Effector memory CD4-positive, alpha-beta T cell (primary cell): Measurements from ENCODE around the gene FSTL4.
"Not testable (repeated sequence)": the region's sequence is repeated elsewhere in the genome, so short reads cannot be mapped to it uniquely, and the experiment has no call there.

Source experiments
- DNase-seq, 3 donors: peaks; one replicate each; pipeline ENCODE4 v3.0.0-alpha.2; 2020
- H3K27ac ChIP-seq: 2 replicates; pipeline ENCODE4 v1.7.0; 2013; ENCODE audit warnings: mild to moderate bottlenecking, low read length, moderate library complexity; ENCODE audit not compliant: insufficient read depth, poor library complexity, severe bottlenecking
- H3K27me3 ChIP-seq: replicated peaks from 2 replicates; pipeline ENCODE4 v1.7.0; 2013; ENCODE audit warnings: mild to moderate bottlenecking, low read length; ENCODE audit not compliant: insufficient read depth, control insufficient read depth, poor library complexity, severe bottlenecking
- H3K36me3 ChIP-seq: 2 replicates; pipeline ENCODE4 v1.7.0; 2013; ENCODE audit warnings: mild to moderate bottlenecking, low read length, moderate library complexity; ENCODE audit not compliant: control insufficient read depth, insufficient read depth
- H3K4me1 ChIP-seq: 2 replicates; pipeline ENCODE4 v1.7.0; 2013; ENCODE audit warnings: low read length, mild to moderate bottlenecking; ENCODE audit not compliant: control insufficient read depth, insufficient read depth, poor library complexity, severe bottlenecking
- H3K4me3 ChIP-seq: 2 replicates; pipeline ENCODE4 v1.7.0; 2013; ENCODE audit warnings: low read length, low read depth, mild to moderate bottlenecking; ENCODE audit not compliant: insufficient read depth, poor library complexity, severe bottlenecking
- H3K9me3 ChIP-seq: 2 replicates; pipeline ENCODE4 v1.7.0; 2013; ENCODE audit warnings: mild to moderate bottlenecking, low read length, moderate library complexity; ENCODE audit not compliant: control insufficient read depth

Gene FSTL4

DNA sequence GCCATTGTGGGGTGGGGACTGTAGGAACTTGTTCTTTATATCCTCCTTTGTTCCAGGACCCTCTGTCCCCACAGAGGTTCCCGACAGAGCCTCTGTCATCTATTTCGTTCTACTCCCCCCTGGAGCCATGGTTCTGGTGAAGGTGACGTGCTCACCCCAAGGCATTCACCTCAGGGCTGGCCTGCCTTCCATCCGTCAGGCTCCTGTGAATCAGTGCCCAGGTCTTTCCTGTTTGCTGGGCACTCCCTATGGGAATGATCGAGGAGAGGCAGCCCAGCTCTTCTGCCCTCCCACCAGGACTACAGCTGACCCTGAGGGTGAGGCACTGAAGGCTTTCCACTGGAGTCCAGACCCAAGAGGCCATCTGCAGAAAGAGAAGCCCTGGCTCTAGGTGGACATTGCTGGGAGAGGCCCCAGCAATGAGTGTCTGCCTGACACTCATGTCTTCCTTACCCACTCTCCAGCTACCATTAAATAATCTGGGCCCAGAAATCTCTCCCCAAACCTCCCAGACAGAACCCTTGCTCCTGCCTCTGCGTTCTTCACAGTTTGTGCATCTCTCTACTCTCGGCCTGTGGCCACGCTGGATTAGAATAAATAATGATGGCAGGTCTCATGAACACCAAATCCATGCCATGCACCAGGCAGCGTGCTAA lies 214.2 kb downstream of the FSTL4 start:
- Histone ChIP-seq H3K4me3 (no peak overlapping the region), H3K36me3 (no peaks in the 10 kb centered on the region), H3K27ac (no peak overlapping the region), H3K4me1 (no peaks in the 10 kb centered on the region), H3K27me3 (no peaks in the 10 kb centered on the region), H3K9me3 (no peaks in the 10 kb centered on the region)
- no peak for DNase-seq

DNA sequence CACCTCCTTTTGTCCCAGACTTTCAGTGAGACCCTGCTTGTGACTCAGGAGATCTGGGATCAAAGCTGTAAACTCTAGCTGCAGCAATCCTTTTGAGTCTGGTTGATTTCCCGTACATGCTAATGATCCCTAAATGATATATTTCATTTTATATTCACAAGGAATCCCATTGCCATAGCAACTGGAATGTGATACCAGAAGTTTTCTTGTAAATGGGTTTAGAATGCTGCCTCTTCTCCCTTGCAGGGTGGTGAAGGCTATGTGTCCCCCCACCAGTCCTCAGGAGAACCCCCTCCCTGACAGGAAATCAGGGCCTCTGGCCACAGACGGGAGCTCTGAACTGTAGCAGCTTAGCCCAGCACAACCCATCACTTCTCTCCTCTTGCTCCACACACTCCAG lies 215.0 kb downstream of the FSTL4 start:
- H3K4me3 ChIP-seq, result no peak overlapping the region
- no peak overlapping the region for H3K27ac ChIP-seq
- H3K4me1 ChIP-seq, result no peaks in the 10 kb centered on the region
- DNase-seq, result no peak
- H3K27me3 ChIP-seq, result no peaks in the 10 kb centered on the region
- H3K36me3 ChIP-seq, result no peaks in the 10 kb centered on the region
- H3K9me3 ChIP-seq, result no peaks in the 10 kb centered on the region

DNA sequence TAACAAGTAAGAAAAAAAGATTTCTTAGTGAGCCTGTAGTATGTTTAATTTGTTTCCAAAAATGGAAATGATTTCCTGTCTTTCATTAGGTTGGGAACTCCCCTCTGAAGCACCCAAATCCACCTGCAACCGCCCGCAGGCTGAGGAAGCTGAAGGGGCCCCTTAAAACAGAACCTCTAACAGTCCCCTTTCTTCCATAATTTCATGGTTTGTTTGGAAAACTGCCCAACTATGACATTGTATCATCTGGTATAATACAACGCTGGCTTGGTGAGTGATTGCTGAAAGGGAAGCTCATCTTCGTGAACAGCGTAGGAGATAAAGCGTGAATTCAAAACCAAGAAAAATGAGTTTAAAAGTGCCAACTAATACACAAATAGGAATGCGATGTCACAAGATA lies 215.5 kb downstream of the FSTL4 start:
- Histone ChIP-seq H3K9me3 (no peaks in the 10 kb centered on the region), H3K27me3 (no peaks in the 10 kb centered on the region), H3K36me3 (no peaks in the 10 kb centered on the region), H3K27ac (no peak overlapping the region), H3K4me3 (no peak overlapping the region), H3K4me1 (no peaks in the 10 kb centered on the region)
- no peak for DNase-seq

DNA sequence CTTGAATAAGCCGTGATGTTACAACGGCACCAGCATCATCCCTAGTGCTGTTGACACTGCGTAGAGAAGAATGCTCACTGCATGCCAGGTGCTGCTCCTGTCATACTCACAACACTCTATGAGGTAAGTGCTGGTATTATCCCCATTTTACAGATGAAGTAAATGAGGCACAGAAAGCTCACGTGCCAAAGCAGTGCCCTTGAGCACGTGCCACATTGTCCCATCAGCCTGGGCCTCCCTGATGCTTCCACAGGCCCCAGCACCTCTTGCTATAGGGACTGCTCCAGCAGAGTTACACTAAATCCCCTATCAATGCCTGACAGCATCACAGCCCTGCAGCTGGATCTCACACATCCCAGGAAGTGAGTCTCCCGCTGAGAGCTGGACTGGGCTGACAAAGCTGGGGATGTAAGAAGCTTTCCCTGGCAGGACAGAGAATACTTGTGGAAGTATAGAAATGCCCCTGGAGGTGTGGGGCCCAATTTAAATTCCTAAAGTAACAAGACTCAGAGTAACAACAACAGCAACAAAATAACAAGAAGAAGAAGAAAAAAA lies 216.1 kb downstream of the FSTL4 start:
- Histone ChIP-seq H3K4me3 (no peak overlapping the region), H3K9me3 (no peaks in the 10 kb centered on the region), H3K27ac (no peak overlapping the region), H3K36me3 (no peaks in the 10 kb centered on the region), H3K4me1 (no peaks in the 10 kb centered on the region), H3K27me3 (no peaks in the 10 kb centered on the region)
- no peak for DNase-seq

DNA sequence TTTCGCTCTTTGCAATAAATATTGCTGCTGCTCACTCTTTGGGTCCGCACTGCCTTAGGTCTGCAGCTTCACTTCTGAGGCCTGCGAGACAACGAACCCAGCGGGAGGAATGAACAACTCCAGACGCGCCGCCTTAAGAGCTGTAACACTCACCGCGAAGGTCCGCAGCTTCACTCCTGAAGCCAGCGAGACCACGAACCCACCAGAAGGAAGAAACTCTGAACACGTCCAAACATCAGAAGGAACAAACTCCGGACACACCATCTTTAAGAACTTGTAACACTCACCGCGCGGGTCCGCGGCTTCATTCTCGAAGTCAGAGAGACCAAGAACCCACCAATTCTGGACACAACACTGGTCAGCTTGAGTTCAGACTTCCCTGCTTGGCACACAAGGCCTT lies 217.1 kb downstream of the FSTL4 start:
- H3K36me3 ChIP-seq, H3K9me3 ChIP-seq, H3K4me1 ChIP-seq, H3K4me3 ChIP-seq, H3K27ac ChIP-seq, DNase-seq, H3K27me3 ChIP-seq: not testable (repeated sequence)

DNA sequence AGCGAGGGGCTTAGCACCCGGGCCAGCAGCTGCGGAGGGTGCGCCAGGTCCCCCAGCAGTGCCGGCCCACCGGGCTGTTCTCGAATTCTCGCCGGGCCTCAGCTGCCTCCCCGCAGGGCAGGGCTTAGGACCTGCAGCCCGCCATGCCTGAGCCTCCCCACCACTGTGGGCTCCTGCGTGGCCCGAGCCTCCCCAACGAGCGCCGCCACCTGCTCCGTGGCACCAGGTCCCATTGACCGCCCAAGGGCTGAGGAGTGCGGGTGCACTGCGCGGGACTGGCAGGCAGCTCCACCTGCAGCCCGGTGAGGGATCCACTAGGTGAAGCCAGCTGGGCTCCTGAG lies 217.9 kb downstream of the FSTL4 start:
- H3K27me3 ChIP-seq, DNase-seq, H3K9me3 ChIP-seq, H3K36me3 ChIP-seq, H3K27ac ChIP-seq, H3K4me1 ChIP-seq, H3K4me3 ChIP-seq: not testable (repeated sequence)

DNA sequence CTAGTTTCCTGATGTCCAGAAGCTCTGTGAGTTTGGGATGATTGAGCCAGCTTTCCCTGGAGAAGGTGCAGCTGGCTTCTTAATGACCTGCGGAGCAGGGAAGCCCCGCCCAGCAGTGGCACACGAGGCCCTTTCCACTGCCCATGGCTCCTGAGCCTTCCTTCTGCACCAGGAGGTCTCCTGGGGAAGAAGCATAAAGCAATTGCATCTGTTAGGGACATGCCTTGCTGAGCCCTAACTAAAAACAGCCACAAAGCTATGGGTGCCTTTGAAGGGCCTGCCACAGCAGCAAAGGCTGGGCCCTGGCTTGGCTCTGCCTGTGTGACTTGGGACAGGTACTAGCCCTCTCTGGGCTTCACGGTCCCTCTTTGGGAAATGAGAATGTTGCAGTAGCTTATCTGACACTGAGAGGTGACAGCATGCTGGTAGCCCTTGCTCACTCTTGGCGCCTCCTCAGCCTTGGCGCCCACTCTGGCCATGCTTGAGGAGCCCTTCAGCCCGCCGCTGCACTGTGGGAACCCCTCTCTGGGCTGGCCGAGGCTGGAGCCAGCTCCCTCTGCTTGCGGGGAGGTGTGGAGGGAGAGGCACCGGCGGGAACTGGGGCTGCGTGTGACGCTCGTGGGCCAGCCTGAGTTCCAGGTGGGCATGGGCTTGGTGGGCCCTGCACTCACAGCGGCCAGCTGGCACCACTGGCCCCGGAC lies 218.4 kb downstream of the FSTL4 start:
- Histone ChIP-seq H3K4me1 (no peaks in the 10 kb centered on the region), H3K27me3 (no peaks in the 10 kb centered on the region), H3K9me3 (no peaks in the 10 kb centered on the region), H3K36me3 (no peaks in the 10 kb centered on the region), H3K27ac (no peak overlapping the region), H3K4me3 (no peak overlapping the region)
- no peak for DNase-seq

DNA sequence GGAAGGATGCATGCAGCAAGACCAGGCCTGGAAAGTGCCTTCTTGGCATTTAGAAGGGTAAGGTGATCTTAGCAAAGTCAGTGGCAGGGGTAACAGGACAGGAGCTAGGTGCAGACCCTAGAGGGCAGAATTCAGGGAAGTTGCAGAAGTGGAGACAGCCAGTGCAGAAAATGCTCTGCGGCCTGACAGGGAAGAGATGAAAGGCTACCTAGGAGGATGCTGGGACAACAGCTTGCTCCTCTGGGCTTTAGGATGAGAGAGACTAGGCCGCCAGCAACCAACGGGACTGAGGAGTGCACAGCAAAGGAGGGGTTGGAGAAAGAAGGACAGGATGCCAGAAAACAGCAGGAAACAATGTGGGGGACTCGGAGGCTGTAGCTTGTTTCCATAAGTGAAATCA lies 219.9 kb downstream of the FSTL4 start:
- Histone ChIP-seq H3K4me1 (no peaks in the 10 kb centered on the region), H3K27ac (no peak overlapping the region), H3K27me3 (no peaks in the 10 kb centered on the region), H3K4me3 (no peak overlapping the region), H3K36me3 (no peaks in the 10 kb centered on the region), H3K9me3 (no peaks in the 10 kb centered on the region)
- DNase-seq, result no peak

DNA sequence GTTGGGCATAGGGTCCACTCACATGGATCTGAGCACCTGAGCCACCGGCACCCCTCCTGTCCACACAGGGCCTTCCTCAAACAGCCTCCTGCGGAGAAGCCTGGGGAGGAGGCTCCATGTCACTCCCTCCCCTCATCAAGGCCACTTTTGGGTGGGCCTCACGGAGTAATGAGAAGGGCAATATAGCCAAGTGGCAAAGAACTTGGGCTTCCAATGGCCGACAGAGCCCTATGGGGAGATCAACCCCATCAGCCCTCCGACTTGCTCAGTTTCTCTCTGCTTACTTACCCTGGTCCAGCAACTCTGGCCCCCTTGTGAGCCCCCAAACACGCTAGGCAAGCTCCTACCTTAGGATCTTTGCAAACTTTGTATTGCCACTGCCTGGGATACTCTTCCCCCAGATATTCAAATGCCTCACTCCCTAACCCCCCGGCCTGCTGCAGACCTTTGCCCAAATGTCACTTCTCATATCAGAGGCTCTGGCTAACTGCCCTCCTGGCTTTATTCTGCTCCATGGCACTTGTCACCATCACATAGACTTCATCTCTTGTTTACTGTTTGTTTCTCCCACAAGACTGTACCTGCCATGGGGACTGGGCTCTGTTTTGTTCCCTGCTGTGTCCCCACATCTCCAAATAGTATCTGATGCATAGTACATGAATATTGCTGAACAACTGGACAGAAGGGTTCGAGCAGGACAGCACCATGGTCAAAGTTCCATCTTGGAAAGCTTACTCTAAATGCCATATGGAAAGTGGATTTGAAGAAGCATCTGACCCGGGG lies 220.8 kb downstream of the FSTL4 start:
- Histone ChIP-seq H3K9me3 (no peaks in the 10 kb centered on the region), H3K4me3 (no peak overlapping the region), H3K27ac (no peak overlapping the region), H3K4me1 (no peaks in the 10 kb centered on the region), H3K27me3 (no peaks in the 10 kb centered on the region), H3K36me3 (no peaks in the 10 kb centered on the region)
- no peak for DNase-seq
